Osteocyte (in vitro differentiated cells): ENCODE data around the gene RSU1. TPM values are rescaled to one million over a fixed set of nuclear protein-coding genes. Genes with fewer than 3 reads are reported as not detected.

Experiments
- DNase-seq: peaks from one replicate; pipeline ENCODE4 v3.0.0; 2021; ENCODE audit warnings: mixed read lengths; ENCODE audit not compliant: unreplicated experiment; ENCODE audit errors: extremely low spot score
- H3K27ac Mint-ChIP-seq: one replicate; pipeline ENCODE4 v1.8.0; 2021; ENCODE audit warnings: mild to moderate bottlenecking, mixed read lengths; ENCODE audit not compliant: unreplicated experiment
- H3K27me3 Mint-ChIP-seq: one replicate; pipeline ENCODE4 v1.8.0; 2021; ENCODE audit warnings: mixed read lengths; ENCODE audit not compliant: unreplicated experiment
- H3K36me3 Mint-ChIP-seq: one replicate; pipeline ENCODE4 v1.8.0; 2021; ENCODE audit warnings: mixed read lengths; ENCODE audit not compliant: unreplicated experiment
- H3K4me1 Mint-ChIP-seq: one replicate; pipeline ENCODE4 v1.8.0; 2021; ENCODE audit warnings: mixed read lengths; ENCODE audit not compliant: unreplicated experiment
- H3K4me3 Mint-ChIP-seq: one replicate; pipeline ENCODE4 v1.8.0; 2021; ENCODE audit warnings: mild to moderate bottlenecking, moderate library complexity, mixed read lengths; ENCODE audit not compliant: unreplicated experiment
- H3K9me3 Mint-ChIP-seq: one replicate; pipeline ENCODE4 v1.8.0; 2021; ENCODE audit warnings: mixed read lengths; ENCODE audit not compliant: unreplicated experiment
- CTCF ChIP-seq: fragments of 200-600 bp; sonication (generic); IDR thresholded peaks from 2 replicates; pipeline ENCODE4 v1.5.0; 2021; ENCODE audit warnings: antibody characterized with exemption, mild to moderate bottlenecking, moderate library complexity
- total RNA-seq: library from RNA; stranded (reverse); gene quantifications from 2 replicates; pipeline ENCODE4 v1.2.1, GENCODE V29; 2021

Gene RSU1
- total RNA-seq, 1 donor from 2014 or later = 92.0 TPM

DNA sequence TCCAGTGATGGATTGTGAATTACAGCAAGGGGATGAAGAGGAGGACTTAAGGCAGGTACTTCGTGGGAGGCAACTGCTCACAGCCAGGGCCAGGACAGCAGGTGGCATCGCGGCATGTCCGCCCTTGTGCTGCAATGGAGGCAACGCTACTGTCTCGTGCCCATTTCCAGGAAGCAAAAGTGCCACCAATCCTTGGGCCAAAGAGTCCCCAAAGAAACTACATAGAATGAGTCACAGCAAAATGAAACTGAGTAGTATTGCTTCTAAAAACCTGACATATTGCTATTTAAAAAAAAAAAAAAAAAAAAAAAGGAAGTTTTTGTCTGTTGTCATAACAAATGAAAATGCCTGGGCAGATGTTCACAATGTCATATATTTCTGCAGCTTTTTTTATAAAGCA is 46.6 kb downstream of the RSU1 start:
- H3K4me1 Mint-ChIP-seq = no peaks in the 10 kb centered on the region

DNA sequence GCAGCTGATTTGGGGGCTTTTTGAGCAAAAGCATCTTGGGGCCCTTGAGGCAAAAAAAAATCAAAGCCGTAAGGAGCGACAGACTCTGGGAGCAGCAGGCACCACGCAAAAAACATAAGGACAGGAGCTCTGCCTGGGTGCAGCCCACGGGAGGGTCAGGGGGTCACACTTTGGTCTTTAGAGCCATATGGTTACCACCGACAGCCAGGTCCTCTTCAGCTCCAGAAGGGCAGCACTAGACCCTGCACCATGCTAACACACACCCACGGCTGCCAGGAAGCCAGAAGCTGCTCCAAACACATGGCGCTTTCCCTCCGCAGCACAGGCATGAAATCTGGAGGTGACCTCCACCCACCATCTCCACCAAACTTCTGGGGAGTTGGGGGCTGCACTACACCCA is 47.1 kb downstream of the RSU1 start:
- H3K27me3 Mint-ChIP-seq = no peaks in the 10 kb centered on the region
- no peaks in the 10 kb centered on the region for H3K9me3 Mint-ChIP-seq
- peaks cover 4% of the 10 kb centered on the region for H3K36me3 Mint-ChIP-seq
- no peak overlapping the region for H3K27ac Mint-ChIP-seq
- H3K4me1 Mint-ChIP-seq = no peaks in the 10 kb centered on the region
- no peak overlapping the region for H3K4me3 Mint-ChIP-seq
- DNase-seq = peak; percentile 76
- no peak for TF ChIP-seq CTCF

More for the DNA sequence above, 46.6 kb downstream of the RSU1 start:
- no peak overlapping the region for H3K27ac Mint-ChIP-seq
- no peak overlapping the region for H3K4me3 Mint-ChIP-seq
- H3K36me3 Mint-ChIP-seq = peaks cover 4% of the 10 kb centered on the region
- peak; percentile 75 for DNase-seq
- no peak for TF ChIP-seq CTCF
- no peaks in the 10 kb centered on the region for H3K27me3 Mint-ChIP-seq
- no peaks in the 10 kb centered on the region for H3K9me3 Mint-ChIP-seq

DNA sequence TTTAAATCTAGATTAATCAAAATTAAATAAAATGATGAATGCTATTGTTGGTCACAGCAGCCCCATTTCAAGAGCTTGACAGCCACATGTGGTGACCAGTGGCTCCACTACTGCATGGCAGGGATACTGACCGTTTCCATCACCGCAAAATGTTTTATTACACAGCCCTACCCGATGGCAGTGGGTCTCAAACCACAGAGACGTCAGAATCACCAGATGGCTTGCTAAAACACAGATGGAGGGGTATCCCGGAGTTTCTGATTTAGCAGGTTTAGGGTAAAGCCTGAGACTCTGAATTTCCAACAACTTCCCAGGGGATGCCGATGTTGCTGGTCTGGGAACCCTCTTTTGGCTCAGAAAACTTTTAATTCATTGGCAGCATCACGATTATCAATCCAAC is 47.9 kb downstream of the RSU1 start:
- H3K4me1 Mint-ChIP-seq = no peaks in the 10 kb centered on the region

DNA sequence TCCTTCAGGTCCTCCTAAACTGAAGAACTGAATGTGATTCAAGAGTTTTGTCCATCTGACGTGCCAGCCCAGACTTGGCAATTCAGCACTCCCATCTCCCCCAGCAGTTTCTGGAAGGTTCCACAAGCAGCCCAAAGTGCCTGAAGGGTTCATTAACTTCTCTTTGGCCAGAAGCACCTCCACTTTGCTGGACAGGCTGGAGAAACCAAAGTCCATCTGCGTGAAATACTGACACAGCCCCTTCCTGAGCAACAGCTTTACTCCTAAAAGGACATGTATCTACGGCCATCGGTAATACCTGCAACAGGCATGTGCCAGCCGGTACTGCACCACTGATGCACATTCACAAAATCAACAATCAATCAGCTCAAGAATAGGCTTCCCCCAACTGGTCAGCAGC is 48.5 kb downstream of the RSU1 start:
- Mint-ChIP-seq H3K36me3 (peaks cover 2% of the 10 kb centered on the region), H3K9me3 (no peaks in the 10 kb centered on the region), H3K27ac (no peak overlapping the region), H3K27me3 (no peaks in the 10 kb centered on the region), H3K4me1 (no peaks in the 10 kb centered on the region), H3K4me3 (no peak overlapping the region)
- no peak for DNase-seq
- no peak for TF ChIP-seq CTCF

More for the DNA sequence above, 47.9 kb downstream of the RSU1 start:
- no peak for TF ChIP-seq CTCF
- Mint-ChIP-seq H3K9me3 (no peaks in the 10 kb centered on the region), H3K27ac (no peak overlapping the region), H3K27me3 (no peaks in the 10 kb centered on the region), H3K36me3 (peaks cover 1% of the 10 kb centered on the region), H3K4me3 (no peak overlapping the region)
- no peak for DNase-seq

GRCh38 chr10:16765509-16766375 is 51.5 kb downstream of the RSU1 start:
- no peak overlapping the region for H3K4me3 Mint-ChIP-seq
- no peak for TF ChIP-seq CTCF
- H3K36me3 Mint-ChIP-seq = peaks cover 16% of the 10 kb centered on the region
- H3K27ac Mint-ChIP-seq = no peak overlapping the region
- no peaks in the 10 kb centered on the region for H3K9me3 Mint-ChIP-seq
- no peaks in the 10 kb centered on the region for H3K27me3 Mint-ChIP-seq
- H3K4me1 Mint-ChIP-seq = no peaks in the 10 kb centered on the region
- peak; percentile 74 for DNase-seq
